Stomach smooth muscle (tissue), 2 donors: Measurements from ENCODE around the gene ATL2.
"Not testable (repeated sequence)": the region's sequence is repeated elsewhere in the genome, so short reads cannot be mapped to it uniquely, and the experiment has no call there.

ENCODE experiments used
- H3K27ac ChIP-seq: one replicate; pipeline ENCODE4 v1.7.0; 2013; ENCODE audit warnings: mild to moderate bottlenecking, low read length, inconsistent platforms
- H3K27me3 ChIP-seq, 2 donors: one replicate each; pipeline ENCODE4 v1.7.0; 2013; ENCODE audit warnings: low read length in 2 of 2; ENCODE audit not compliant: insufficient read depth in 2 of 2, control insufficient read depth in 1 of 2
- H3K36me3 ChIP-seq, 2 donors: one replicate each; pipeline ENCODE4 v1.7.0; 2013; ENCODE audit warnings: low read length in 2 of 2; ENCODE audit not compliant: control insufficient read depth in 2 of 2, insufficient read depth in 2 of 2
- H3K4me1 ChIP-seq: one replicate; pipeline ENCODE4 v1.7.0; 2013; ENCODE audit warnings: low read length; ENCODE audit not compliant: control insufficient read depth, insufficient read depth
- H3K4me3 ChIP-seq, 2 donors: one replicate each; pipeline ENCODE4 v1.7.0; 2013; ENCODE audit warnings: low read length in 2 of 2
- H3K9ac ChIP-seq, 2 donors: one replicate each; pipeline ENCODE4 v1.7.0; 2013; ENCODE audit warnings: low read length in 2 of 2, mild to moderate bottlenecking in 1 of 2
- H3K9me3 ChIP-seq, 2 donors: one replicate each; pipeline ENCODE4 v1.7.0; 2013; ENCODE audit warnings: low read length in 2 of 2; ENCODE audit not compliant: control insufficient read depth in 2 of 2
- donor health status: healthy.
- donor health status: Pancreatic carcinoma.

ATL2 gene

DNA sequence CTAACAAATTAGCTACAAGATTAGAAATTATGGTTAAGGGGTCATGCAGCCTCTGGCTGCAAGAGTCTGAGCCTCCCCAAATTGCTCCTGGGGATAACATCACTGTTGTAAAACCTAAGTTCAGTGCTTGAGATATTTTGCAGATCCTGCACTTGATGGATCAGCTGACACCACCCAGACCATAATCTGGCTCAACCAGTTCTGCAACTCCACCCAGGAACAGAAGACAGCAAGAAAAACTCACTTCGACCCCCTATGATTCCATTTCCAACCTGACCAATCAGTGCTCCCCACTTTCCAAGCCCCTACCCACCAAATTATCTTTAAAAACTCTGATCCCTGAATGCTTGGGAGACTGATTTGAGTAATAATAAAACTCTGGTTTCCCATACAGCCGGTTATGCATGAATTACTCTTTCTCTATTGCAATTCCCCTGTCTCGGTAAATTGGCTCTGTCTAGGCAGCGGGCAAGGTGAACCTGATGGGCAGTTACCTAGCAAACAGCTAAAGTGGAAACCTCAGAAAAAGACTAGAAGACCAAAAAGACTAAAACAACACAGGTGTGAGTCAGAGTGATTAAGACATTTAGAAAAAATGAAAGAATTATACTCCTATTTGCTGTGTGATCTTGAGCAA lies 35.3 kb upstream of the ATL2 start:
- not testable (repeated sequence) for H3K4me3 ChIP-seq, H3K36me3 ChIP-seq, H3K27me3 ChIP-seq, H3K9me3 ChIP-seq, H3K9ac ChIP-seq, H3K27ac ChIP-seq
- peaks cover 21% of the 10 kb centered on the region for H3K4me1 ChIP-seq

GRCh38 chr2:38409156-38410102 lies 32.4 kb upstream of the ATL2 start:
- Histone ChIP-seq H3K4me1 (peaks cover 36% of the 10 kb centered on the region), H3K36me3 (no peaks in the 10 kb centered on the region), H3K27ac (peak overlapping the region; percentile 86)

GRCh38 chr2:38407111-38407682 lies 30.1 kb upstream of the ATL2 start:
- no peaks in the 10 kb centered on the region for H3K36me3 ChIP-seq
- peaks cover 36% of the 10 kb centered on the region for H3K4me1 ChIP-seq
- H3K4me3 ChIP-seq = no peak overlapping the region
- no peaks in the 10 kb centered on the region for H3K9me3 ChIP-seq
- H3K9ac ChIP-seq = no peak overlapping the region
- no peaks in the 10 kb centered on the region for H3K27me3 ChIP-seq
- H3K27ac ChIP-seq = peak overlapping the region; percentile 69

More at GRCh38 chr2:38409156-38410102, 32.4 kb upstream of the ATL2 start:
- Histone ChIP-seq H3K9ac (no peak overlapping the region), H3K27me3 (no peaks in the 10 kb centered on the region), H3K9me3 (no peaks in the 10 kb centered on the region), H3K4me3 (peak overlapping the region in 1 of 2 donors; percentile 22)

DNA sequence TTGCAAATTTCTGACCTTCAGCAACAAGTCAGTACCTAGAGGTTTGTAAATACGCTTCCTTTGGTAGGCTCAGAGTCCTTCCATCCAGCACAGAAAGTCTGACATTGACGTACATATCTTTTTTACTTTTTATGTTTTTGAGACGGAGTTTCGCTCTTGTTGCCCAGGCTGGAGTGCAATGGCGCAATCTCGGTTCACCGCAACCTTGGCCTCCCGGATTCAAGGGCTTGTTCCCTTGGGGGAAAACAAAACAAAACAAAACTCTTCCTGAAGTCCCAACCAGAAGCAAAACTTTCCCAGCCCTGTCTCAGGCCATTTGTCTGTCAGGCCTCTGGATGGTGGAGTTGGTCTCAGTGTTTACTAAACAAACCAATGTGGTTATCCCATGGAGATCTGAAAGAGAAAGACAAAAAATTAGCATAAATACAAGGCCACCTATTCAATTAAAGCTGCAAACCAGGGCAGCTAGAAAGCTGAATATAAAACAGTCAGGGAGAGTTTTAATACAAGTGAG lies 29.6 kb upstream of the ATL2 start:
- Histone ChIP-seq H3K27me3 (no peaks in the 10 kb centered on the region), H3K36me3 (no peaks in the 10 kb centered on the region), H3K4me1 (peaks cover 36% of the 10 kb centered on the region), H3K27ac (peak overlapping the region; percentile 69), H3K9ac (peak overlapping the region in 1 of 2 donors; percentile 5), H3K9me3 (no peaks in the 10 kb centered on the region), H3K4me3 (peak overlapping the region in 1 of 2 donors; percentile 15)

DNA sequence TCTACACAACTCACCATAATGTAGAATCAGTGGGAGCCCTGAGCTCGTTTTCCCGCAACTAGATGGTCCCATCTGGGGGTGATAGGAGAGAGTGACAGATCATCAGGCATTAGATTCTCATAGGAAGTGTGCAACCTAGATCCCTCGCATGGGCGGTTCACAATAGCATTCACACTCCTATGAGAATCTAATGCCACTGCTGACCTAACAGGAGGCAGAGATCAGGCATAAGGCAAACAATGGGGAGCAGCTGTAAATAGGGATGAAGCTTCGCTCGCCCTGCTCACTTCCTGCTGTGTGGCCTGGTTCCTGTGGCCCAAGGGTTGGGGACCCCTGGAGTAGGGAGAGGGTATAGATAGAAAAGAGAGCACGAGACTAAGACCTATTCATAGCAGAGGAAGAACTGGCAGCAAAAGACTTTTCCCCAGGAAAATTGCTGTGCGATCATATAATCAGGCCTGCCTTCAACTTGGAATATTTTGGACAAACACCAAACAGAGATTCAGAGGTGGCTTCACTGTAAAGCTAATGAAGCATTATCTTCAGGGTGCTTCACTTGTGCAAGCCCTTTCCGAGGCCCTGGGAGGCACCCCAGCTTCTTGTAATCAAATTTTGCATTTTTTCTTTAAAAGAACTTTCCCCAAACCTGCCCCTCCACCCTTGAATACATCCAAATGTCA lies 29.0 kb upstream of the ATL2 start:
- Histone ChIP-seq H3K27me3 (no peaks in the 10 kb centered on the region), H3K9ac (peak overlapping the region in 1 of 2 donors; percentile 5), H3K36me3 (no peaks in the 10 kb centered on the region), H3K4me1 (peaks cover 36% of the 10 kb centered on the region), H3K4me3 (no peak overlapping the region), H3K27ac (peak overlapping the region; percentile 69), H3K9me3 (no peaks in the 10 kb centered on the region)

DNA sequence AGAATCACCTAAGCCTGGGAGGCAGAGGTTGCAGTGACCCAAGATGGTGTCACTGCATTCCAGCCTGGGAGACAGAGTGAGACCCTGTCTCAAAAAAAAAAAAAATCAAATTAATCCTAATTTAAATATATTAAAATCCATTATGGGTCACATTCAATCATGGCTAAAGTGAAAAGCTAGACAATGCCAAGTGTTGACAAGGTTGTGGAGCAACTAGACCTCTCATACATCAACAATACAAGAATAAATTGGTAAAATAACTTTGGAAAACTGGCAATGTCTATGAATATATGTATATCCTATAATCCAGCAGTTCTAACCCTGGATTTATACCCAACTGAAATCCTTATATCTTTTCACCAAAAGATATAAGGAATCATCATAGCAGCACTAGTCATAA lies 23.4 kb upstream of the ATL2 start:
- H3K4me3 ChIP-seq = no peak overlapping the region
- no peaks in the 10 kb centered on the region for H3K27me3 ChIP-seq
- H3K9me3 ChIP-seq = no peaks in the 10 kb centered on the region
- H3K36me3 ChIP-seq = no peaks in the 10 kb centered on the region
- no peak overlapping the region for H3K27ac ChIP-seq
- no peak overlapping the region for H3K9ac ChIP-seq
- H3K4me1 ChIP-seq = no peaks in the 10 kb centered on the region

GRCh38 chr2:38398739-38399138 lies 21.7 kb upstream of the ATL2 start:
- H3K9ac ChIP-seq = no peak overlapping the region

DNA sequence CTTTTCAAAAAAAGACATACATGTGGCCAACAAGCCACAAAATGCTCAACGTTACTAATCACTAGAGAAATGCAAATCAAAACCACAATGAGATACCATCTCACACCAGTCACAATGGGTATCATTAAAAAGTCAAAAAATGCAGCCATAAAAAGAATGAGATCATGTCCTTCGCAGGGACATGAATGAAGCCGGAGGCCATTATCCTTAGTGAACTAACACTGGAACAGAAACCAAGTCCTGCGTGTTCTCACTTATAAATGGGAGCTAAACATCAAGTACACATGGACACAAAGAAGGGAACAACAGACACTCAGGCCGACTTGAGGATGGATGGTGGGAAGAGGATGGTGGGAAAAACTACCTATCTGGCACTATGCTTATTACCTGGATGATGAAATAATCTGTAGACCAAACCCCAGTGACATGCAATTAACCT lies 17.8 kb upstream of the ATL2 start:
- Histone ChIP-seq H3K4me3 (no peak overlapping the region), H3K9me3 (no peaks in the 10 kb centered on the region), H3K4me1 (no peaks in the 10 kb centered on the region), H3K27me3 (no peaks in the 10 kb centered on the region), H3K36me3 (no peaks in the 10 kb centered on the region), H3K27ac (no peak overlapping the region), H3K9ac (no peak overlapping the region)

More at GRCh38 chr2:38398739-38399138, 21.7 kb upstream of the ATL2 start:
- no peak overlapping the region for H3K27ac ChIP-seq
- H3K36me3 ChIP-seq = no peaks in the 10 kb centered on the region
- no peaks in the 10 kb centered on the region for H3K9me3 ChIP-seq
- no peaks in the 10 kb centered on the region for H3K4me1 ChIP-seq
- no peak overlapping the region for H3K4me3 ChIP-seq
- H3K27me3 ChIP-seq = no peaks in the 10 kb centered on the region

GRCh38 chr2:38394041-38394440 lies 17.0 kb upstream of the ATL2 start:
- Histone ChIP-seq H3K9ac (no peak overlapping the region), H3K27ac (no peak overlapping the region), H3K27me3 (no peaks in the 10 kb centered on the region), H3K4me3 (no peak overlapping the region), H3K4me1 (no peaks in the 10 kb centered on the region), H3K9me3 (no peaks in the 10 kb centered on the region), H3K36me3 (no peaks in the 10 kb centered on the region)

DNA sequence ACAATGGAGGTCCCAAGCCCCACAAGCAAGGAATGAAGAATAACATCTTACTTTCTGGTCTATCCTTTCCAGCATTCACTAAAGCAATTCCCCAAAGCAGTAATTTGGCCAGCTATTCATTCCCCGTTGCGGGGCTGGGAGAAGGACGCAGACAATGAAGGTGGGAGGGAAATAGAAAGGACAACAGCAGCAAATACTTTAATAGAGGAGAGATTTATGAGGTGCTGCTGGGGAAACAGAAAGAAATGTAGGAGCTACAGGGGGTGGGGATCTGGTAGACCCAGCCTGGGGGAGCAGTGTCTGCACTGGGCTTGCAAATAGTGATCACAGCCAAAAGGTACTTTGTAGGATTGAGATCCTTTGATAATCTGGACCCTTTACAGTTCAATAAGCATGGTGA lies 13.9 kb upstream of the ATL2 start:
- Histone ChIP-seq H3K27me3 (no peaks in the 10 kb centered on the region), H3K27ac (no peak overlapping the region), H3K36me3 (no peaks in the 10 kb centered on the region), H3K4me1 (no peaks in the 10 kb centered on the region), H3K4me3 (no peak overlapping the region), H3K9me3 (no peaks in the 10 kb centered on the region), H3K9ac (no peak overlapping the region)
